ENCODE data around the gene MAP1S.

MAP1S gene

DNA sequence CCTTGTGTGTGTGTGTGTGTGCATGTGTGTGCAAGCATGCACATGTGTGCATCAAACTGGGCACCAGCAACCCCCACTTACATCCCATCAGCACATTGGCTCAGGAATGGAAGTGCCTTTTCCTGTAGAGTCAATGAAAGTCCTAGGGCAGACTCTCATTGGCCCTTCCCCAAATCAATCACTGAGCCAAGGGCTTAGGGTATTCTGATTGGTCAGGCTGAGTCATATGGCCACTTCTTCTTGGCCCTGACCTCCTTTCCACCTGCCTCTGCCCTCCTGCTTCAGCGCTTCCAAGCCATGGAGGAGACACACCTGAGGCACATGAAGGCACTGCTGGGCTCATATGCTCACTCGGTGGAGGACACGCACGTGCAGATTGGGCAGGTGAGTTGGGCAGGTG is 52.9 kb downstream of the MAP1S start:
- TF ChIP-seq CTCF (IDR thresholded peaks at IDR 0.05): no peak

- TF ChIP-seq CTCF (IDR thresholded peaks at IDR 0.05): peak; percentile 74
Measured at GRCh38 chr19:17775245-17775927, 56.1 kb downstream of the MAP1S start.

GRCh38 chr19:17775991-17776803 is 56.9 kb downstream of the MAP1S start:
- TF ChIP-seq CTCF (IDR thresholded peaks at IDR 0.05): no peak

DNA sequence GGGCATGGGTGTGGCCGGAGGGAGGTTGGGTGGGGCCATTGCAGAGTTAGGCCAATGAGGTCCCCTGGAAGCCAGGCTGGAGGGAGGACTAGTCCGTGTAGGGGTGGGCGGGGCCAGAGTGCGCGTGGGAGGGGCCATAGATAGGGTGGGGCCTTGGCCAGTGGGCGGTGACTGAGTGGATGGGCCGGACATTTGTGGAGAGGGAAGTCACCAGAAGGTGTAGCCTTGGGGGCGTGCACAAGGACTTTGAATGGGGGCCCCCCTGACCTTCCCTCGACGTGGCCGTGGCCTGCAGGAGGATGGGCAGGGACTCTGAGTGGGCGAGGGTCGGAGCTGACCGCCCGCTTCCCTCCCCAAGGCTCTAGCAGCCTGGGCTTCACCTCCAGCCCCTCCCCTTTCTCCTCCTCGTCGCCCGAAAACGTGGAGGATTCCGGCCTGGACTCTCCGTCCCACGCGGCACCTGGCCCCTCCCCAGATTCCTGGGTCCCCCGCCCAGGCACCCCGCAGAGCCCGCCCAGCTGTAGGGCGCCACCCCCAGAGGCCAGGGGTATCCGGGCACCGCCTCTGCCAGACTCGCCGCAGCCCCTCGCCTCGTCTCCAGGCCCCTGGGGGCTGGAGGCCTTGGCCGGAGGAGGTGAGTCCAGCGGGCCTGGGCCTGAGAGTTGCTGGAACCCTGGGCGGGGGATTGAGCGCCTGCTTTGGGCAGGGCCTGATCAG is 59.1 kb downstream of the MAP1S start:
- TF ChIP-seq CTCF (IDR thresholded peaks at IDR 0.05): no peak

GRCh38 chr19:17778968-17779929 is 60.0 kb downstream of the MAP1S start:
- no peak for TF ChIP-seq CTCF (IDR thresholded peaks at IDR 0.05)

DNA sequence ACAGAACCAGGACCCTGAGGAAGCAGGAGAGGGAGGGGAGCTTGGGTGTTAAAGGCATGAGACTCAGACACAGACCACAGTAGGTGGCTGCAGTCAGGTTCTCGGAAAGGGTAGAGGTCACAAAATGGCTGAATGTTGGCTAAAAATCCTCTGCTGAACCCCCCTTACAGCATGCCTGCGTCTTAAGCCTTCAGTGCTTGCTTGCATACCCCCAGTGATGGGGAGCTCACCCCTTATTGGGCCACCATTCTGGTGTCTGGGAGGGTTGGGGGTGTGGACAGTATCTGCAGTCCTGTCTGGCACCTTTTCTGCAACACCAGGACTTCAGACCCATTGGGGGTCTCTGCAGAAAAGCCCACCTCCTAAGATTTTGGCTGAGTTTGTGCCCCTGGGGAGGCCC is 61.5 kb downstream of the MAP1S start:
- TF ChIP-seq CTCF (IDR thresholded peaks at IDR 0.05): no peak

All from LNCAP (cell line).